D341Med (cell line): ENCODE results near the gene ANKRD55.

ENCODE experiments used
- DNase-seq: peaks from one replicate; pipeline ENCODE4 v3.0.0; 2012; ENCODE audit warnings: low spot score

The ANKRD55 gene

DNA sequence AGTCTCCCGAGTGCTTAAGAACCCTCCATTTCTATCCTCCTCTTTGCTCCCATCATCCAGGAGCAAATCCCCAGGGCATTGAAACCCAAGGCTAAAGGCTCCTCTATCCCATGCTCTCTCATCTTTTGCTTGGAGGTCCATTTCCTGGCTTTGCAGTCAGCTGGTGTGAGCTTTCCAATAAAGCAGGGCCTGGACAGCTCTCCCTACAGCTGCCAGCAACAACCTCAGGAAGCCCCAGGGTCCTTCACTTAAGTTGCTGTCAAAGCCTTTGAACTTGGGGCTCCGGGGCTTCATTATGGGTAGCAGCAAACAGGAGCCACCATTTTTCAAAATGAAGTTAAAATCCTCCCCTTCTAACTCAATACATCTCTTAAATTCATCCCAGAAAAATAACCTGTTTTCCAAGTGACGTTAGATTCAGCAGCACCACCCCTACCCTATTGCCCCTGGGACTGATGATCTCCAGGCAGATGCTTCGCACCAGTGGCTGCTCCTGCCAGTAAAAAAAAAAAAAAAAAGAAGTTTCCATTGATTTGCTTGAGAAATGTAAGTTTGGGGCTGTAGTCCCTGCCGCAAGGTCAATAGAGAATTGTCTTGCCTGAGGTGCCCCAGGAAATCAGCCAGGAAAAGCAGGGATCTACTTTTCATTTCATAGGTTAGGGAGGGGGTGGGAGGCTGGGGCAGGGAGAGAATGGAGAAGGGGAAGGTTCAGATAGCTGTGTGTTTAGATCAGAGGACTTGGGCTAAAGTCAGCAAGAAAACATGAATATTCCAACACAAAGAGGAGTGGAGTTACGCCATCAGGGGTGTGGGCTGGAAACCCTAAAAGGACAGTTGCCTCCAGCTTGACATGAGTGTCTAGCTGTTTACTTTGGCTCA is 154.6 kb downstream of the ANKRD55 start:
- no peak for DNase-seq

DNA sequence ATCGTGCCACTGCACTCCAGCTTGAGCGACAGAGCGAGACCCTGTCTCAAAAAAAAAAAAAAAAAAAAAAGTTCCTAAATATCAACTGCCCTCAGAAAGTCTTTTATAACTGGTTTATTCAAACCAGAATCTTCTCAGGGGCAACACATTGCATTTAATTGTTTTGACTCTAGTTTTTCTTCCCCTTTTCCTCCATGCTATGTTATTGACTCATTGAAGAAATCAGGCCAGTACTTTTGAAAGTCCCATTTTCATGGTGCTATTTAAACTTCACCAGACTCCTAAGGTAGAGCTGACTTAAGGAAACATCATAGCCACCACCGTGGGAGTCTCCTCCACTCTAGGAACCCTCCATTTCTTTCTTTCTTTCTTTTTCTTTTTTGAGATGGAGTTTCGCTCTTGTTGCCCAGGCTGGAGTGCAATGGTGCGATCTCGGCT is 155.3 kb downstream of the ANKRD55 start:
- no peak for DNase-seq

DNA sequence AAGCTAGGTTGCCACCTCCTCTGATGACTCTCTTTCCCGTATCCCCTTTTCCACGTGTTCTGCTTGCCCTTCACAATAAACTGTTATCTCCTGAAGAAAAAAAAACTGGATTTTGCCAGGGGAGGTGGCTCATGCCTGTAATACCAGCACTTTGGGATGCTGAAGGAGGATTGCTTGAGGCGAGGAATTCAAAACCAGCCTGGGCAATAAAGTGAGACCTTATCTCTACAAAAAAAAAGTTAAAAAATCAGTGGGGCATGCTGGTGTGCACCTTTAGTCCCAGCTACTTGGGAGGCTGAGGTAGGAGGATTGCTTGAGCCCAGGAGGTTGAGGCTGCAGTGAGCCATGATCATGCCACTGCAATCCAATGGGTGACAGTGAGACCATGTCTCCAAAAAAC is 156.6 kb downstream of the ANKRD55 start:
- DNase-seq, result no peak

DNA sequence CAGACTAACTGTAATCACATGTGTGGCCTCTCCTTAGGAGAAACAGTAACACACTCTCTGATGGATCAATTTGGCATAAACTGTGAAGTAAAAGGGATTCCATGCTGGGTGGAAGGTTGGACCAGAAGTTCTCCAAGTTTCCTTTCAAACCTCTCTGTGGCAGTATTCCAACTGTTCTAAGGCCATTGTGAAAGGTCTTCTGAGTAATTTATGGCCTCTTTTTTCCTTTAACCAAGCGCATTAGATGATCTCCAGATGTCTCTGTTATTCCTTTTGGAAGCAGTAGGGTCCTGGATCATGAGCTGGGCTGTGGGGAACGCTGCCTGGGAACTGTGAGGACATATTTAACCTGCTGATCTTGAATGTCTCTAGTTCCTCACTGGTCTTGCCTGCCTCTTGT is 157.8 kb downstream of the ANKRD55 start:
- no peak for DNase-seq

DNA sequence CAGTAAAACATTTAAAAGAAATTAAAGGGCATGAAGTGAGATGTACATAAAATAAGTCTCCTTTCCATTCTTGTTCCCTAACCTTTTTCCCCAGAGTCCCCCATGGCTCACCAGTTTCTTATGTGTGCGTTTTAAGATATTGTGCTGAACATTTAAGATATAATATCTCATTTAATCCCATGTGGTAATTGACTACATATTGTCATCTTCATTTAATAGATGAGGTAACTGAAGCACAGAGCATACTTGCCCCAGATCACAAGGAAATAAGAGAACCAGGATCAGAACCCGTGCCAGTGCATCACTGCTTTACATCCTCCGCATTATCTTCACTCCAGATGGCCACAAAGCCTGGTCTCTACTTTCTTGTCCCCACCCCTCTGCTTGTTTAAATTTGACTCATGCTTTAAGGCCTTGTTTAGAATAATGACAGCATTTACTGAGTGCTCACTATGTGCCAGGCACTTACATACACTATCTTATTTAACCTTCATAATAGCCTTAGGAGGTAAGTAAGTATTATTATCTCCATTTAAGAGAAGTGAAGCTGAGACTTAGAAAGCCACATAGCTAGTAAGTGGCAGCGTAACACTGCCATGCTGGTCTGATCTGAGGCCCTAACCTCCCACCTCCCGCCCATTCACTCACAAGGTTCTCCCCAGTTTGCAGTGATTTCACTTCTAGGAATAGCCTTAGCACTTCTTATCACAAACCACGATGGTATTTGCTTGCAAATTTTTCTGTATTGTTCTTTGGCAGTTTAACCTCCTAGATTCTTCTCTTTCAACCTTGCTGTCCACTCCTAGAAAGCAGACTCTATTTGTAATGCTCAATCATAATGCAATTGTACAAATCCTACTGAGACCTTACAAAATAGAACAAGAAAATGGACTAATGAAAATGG is 160.0 kb downstream of the ANKRD55 start:
- DNase-seq, result no peak

DNA sequence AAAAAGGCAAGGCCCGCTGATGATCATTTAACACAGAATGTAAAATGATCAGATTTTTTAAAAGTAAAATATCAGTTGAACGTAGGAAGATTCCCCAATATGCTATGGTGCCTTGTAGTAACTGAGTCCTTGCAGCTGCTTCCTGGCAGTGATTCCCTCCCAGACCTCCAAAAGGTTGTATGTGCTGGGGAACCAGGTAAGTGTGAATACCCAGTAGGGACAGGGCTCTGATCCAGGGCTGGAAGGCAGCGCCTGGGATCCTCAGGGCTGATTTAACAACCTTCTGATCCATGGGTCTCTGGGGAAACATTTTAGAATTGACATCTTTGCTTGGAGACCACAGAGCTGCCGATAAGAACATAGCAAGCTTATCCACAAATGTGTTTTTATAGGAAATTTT is 161.7 kb downstream of the ANKRD55 start:
- no peak for DNase-seq

DNA sequence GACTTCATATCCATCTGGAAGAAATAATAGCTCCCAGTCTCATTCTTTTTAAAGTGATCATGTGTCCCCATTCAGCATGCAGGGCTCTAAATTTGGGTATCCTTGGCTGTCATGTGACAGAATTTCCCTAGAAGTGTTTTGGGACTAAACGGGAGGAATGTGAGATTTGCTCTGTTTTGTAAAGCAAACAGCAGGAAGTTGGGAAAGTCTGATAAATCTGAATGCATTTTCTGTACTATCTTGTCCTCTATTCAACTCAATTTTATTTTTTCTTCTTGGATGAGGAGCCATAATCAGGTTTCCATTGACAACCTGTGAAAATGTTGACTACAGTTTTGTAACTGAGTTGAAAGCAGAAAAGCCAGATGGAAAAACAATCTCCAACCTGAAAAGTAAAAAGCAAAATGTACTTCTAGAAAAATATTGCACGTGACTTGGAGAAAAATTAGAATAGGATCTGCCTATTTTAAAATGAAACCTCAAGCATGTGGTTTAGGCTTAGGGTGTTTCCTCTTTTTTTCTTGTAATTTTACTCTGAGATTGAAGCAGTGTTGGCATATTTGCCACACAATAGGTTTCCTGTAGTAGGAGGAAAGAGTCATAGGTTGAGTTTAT is 162.2 kb downstream of the ANKRD55 start:
- no peak for DNase-seq

DNA sequence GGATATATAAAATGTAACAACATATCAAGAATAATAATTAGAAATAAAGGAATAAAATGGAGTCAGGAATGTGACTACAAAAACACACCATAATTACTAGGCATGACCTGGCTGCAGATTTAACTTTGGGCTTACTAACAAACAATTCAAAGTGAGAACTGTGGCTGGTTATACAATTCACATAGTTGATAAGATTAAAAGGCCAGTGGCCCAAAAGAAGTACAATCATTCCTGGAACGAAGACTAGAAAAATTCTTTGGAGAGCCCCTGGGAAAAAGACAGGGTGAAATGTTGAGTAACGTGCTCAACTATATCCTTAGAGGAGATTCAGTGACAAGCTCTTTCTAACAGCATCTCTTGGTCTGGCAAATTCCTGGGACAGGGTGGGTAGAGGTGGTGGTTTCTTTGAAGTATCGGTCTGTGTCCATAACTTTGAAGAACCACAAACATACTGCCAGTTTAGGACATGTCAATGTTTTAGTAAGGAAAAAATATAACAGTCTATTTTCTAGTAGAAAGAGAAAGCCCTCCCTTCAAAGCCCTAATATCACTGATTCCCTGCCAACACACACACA is 163.4 kb downstream of the ANKRD55 start:
- no peak for DNase-seq

DNA sequence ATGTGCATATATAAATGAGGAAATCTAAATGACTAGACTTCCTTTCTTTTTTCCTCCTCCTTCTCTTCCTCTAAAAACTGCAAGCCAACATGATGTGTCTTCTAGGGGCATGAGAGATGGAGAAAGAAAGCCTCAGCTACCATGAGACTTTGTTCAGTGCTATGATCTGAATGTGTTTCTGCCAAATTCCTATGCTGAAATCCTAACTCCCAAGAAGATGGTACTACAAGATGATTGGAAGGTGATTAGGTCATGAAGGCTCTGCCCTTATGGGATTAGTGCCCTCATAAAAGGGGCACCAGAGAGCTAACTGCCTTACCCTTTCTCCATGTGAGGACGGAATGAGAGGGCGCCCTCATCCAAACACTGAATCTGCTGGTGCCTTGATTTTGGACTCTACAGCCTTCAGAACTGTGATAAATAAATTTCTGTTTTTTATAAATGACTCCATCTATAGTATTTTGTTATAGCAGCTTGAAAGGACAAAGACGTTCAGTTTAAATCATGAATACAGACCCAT is 166.1 kb downstream of the ANKRD55 start:
- DNase-seq, result no peak

DNA sequence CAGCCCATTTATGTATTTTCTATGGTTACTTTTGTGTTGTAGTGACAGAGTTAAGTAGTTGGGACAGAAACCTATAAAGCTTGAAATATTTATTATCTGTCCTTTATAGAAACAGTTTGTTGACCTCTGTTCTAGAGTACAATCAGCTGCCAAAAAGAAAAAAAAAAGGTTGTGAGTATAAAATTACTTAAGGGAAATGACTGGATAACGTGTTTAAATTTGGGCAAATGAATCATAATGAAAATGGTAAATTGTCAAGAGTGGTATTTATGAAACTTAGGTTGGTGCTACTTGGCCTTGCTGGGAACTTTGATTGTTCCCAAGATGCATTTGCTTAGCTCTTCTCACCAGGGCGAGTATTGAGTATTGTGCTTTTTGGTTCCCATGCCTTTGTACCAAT is 168.1 kb downstream of the ANKRD55 start:
- no peak for DNase-seq

DNA sequence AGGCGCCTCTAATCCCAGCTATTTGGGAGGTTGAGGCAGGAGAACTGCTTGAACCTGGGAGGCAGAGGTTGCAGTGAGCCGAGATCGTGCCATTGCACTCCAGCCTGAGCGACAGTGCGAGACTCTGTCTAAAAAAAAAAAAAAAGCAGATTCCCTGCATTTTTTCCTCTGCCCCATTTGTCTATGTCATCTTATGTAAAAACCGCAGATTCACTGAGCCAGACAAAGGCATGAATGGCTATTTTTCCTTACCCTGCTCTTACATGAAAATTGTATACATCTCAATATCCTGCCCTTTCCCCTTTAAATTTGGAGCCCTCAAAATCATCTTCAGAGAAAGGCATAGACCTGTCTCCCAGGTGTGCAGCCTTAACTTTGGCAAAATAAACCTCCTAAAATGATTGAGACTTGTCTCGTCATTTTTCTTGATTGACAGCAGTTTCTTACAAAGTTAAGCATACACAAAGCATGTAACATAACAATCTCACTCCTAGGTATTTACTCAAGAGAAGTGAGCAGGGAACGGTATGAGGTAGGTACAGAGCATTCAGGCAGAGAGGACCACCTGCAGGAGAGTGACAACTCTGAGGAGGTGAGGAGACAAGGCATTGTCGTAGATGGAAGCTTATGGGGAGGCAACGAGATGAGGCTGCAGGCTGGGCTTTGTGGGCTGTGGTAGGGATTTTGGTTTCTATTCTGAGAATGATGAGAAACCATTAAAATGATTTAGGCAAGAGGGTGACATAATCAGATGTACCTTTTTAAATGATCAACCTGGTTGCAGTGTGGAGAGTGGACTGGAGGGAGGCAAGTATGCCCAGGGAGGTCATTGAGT is 172.6 kb downstream of the ANKRD55 start:
- DNase-seq, result no peak

DNA sequence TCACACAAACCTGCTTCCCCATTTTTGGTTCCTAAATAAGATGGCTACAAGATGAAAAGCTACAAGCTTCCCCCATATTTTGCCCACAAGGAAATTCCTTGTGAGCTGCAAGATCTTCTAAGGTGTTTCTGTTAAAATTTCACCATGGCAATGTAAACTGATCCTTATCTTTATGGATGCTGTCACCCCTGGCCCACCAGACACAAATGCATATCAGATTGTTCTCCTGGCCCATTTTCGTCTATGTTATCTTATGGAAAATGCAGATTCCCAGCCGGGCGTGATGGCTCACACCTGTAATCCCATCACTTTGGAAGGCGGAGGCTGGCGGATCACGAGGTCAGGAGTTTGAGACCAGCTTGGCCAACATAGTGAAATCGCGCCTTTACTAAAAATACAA is 173.3 kb downstream of the ANKRD55 start:
- no peak for DNase-seq

DNA sequence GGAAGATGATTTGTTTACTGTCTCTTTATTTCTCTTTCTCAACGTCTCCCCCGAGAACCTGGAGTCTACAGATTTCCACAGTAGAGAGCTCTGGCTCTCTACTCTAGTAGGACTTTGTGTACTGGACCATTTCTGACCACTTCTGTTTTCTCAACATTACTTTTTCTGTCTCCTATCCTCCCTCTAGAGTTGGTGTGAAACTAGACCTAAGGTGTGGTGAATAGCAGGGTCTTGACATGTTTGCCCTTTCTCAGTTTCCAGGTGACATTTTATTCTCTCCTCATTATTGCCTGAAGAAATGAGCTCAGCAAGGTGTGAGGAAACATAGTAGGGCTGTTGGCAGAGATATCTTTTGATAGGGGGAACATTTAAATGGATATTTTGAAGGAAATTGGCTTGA is 176.3 kb downstream of the ANKRD55 start:
- no peak for DNase-seq

DNA sequence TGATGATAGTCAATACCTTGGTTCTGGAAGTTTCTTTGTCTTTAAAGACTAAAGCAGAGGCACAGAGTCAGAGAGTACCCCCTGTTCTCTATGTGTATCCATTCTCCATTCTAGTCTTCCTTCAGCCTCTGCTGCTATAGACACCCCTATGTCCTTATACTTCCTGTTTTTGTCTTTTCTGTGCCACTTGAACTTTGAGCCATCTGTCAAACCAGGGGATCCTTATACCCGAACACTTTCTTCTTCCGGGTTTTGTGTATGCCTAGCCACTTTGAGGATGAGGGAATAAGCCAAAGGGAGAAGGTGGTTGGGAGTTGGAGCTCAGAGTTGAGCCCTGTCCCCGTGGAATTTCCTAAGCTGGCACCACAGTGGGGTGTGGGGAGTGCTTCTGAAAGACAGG is 177.3 kb downstream of the ANKRD55 start:
- no peak for DNase-seq

DNA sequence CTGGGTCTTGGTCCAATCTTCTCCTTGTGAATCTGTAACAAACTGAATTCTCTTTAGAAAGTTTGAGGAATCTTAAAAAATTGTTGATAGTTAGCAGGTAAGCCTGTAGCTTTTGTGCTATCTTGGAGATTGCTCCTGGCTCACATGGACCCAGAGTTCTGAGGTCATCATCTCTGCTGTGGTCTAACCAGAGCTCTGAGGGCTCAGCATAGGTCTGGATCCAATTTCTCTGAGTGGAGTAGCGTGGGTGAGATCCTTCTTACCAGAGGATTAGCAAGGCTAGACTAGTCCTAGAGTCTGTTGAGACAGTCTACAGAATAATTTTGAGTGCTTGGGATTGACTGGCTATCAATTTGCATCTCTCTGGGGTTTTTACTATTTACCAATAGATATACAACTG is 177.8 kb downstream of the ANKRD55 start:
- DNase-seq, result no peak

DNA sequence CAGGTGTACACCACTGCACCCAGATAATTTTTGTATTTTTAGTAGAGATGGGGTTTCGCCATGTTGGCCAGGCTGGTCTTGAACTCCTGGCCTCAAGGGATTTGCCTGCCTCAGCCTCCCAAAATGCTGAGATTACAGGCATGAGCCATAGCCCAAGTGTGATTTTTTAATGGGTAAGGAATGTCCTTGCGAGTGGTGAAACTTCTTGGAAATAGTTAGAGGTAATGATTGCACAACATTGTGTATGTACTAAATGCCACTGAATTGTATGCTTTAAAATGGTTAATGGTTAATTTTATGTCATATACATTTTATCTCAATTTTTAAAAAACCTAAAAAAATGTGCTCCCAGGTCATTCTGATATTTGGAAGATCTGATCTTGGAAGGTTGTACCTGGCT is 178.5 kb downstream of the ANKRD55 start:
- DNase-seq, result no peak

DNA sequence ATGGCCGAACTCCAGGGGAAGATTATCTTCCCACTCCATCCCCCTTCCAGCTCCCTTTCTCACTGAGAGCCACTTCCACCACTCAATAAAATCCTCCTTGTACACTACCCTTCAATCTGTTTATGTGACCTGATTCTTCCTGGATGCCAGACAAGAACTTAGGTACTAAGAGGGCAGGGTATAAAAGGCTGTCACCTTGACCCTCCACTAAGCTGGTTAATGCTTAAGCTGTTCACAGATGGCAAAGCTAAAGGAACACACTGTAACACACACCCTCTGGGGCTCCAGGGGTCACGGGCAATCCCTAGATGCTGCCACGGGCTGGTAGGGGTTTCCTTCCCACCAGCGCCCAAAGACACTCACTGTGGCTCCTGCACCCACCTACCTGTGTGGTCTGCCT is 179.8 kb downstream of the ANKRD55 start:
- no peak for DNase-seq

DNA sequence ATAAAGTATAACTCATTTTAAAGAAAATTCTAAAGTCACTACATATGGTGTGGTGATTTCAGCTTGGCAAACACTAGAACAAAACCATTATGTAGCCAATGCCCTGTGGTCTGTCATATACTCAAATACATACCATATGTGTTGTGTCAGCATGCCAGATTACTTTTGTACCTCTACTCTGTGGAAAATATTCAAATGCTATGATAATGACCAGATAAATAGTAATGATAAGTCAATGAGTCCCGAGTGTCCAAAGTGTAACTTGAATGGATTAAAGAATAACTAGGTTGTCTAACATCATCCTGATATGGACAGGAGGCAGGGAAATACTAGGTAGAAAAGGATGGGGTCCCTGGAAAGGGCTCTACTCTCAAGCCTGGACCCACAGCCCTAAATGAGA is 180.4 kb downstream of the ANKRD55 start:
- no peak for DNase-seq

DNA sequence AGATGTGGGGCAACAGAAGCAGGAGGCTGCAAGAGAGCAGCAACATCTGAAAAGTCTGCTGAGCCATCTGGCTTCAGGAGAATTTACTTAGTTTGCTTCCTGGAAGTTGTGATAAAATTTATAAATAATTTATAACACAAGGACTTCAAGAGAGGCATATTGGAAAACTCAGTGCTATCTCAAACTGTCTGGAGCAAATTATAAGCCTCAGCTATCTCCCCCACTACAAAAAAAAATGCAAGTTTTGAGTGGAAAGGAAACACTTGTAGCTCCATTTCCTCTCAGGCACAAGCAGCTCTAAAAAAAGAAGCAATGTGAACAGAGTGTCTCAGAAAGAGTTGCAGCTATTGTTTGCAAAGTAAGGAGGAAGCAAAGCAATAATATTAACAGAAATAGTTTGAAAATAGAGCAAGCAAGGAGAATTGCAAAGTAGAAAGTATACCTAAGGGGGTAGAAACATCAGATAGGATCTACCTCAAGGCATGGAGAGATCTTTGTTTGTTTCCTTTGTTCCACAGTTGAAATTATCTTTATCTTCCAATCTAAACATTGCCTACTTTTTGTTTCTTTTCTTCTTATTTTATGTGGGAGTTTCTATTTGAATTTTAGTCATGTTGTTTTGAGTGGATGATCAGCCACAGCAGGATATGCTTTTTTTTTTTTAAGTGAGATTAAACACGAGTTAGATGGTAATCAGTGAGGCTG is 182.4 kb downstream of the ANKRD55 start:
- no peak for DNase-seq
